ENCODE data around the gene SDHB. TPM values are rescaled to one million over a fixed set of nuclear protein-coding genes. Genes with fewer than 3 reads are reported as not detected.

SDHB gene
- total RNA-seq, 1 experiment from 2014 or later = 159 TPM

- no peak overlapping the region for H2AFZ ChIP-seq (ENCODE audit: low read depth, low read length, poor library complexity, severe bottlenecking)
- BruUV-seq (replicated peaks) = no TSS peak
- H3K36me3 ChIP-seq (ENCODE audit: control insufficient read depth in 1 of 2, insufficient read depth in 2 of 2, low read length in 2 of 2) = peaks cover 22 to 28% of the 10 kb centered on the region in 2 experiments; a peak in 3 of 4 replicates
- H3K27me3 ChIP-seq (ENCODE audit: insufficient read depth, low read length) = no peaks in the 10 kb centered on the region
- ChIA-PET CTCF (no interaction called here), POLR2A (no interaction called here), RAD21 (ENCODE audit: low non-redundant PET in 1 of 2, low total read pairs in 2 of 2, uncharacterized antibody in 2 of 2, unreplicated experiment in 2 of 2) (no interaction called here)
- peak overlapping the region; percentile 39 for H3K4me2 ChIP-seq (ENCODE audit: low read length)
- H3K27ac ChIP-seq (ENCODE audit: low read depth, low read length) = no peak overlapping the region
- H3K9me3 ChIP-seq (ENCODE audit: control insufficient read depth in 1 of 2, insufficient read depth in 1 of 2, low read depth in 1 of 2, low read length in 2 of 2) = no peaks in the 10 kb centered on the region
- peaks cover 6 to 24% of the 10 kb centered on the region in 2 experiments for H3K4me1 ChIP-seq (ENCODE audit: control insufficient read depth in 1 of 2, insufficient read depth in 2 of 2, low read length in 2 of 2)
- intact Hi-C loops (cut with micrococcal nuclease) = no loop called here
- no peak overlapping the region for H3K9ac ChIP-seq (ENCODE audit: low read length)
- H4K20me1 ChIP-seq (ENCODE audit: insufficient read depth) = no peaks in the 10 kb centered on the region
- DNase-seq (ENCODE audit: low read depth, low spot score) (no peak), ATAC-seq (no peak)
- H3K9me2 ChIP-seq (ENCODE audit: insufficient read depth) = no peaks in the 10 kb centered on the region
- no peak for TF ChIP-seq CEBPB (IDR thresholded peaks at IDR 0.05; ENCODE audit: low read depth)
- no peak for TF ChIP-seq ATF3 (IDR thresholded peaks at IDR 0.05)
- TF ChIP-seq ZFX (IDR thresholded peaks at IDR 0.05) = no peak
- TF ChIP-seq YY1 (IDR thresholded peaks at IDR 0.05; ENCODE audit: extremely low read depth, insufficient replicate concordance, low read depth, low read length) = no peak
- no peak for TF ChIP-seq SP1 (IDR thresholded peaks at IDR 0.05; ENCODE audit: low read depth)
- TF ChIP-seq, protein P1, sequence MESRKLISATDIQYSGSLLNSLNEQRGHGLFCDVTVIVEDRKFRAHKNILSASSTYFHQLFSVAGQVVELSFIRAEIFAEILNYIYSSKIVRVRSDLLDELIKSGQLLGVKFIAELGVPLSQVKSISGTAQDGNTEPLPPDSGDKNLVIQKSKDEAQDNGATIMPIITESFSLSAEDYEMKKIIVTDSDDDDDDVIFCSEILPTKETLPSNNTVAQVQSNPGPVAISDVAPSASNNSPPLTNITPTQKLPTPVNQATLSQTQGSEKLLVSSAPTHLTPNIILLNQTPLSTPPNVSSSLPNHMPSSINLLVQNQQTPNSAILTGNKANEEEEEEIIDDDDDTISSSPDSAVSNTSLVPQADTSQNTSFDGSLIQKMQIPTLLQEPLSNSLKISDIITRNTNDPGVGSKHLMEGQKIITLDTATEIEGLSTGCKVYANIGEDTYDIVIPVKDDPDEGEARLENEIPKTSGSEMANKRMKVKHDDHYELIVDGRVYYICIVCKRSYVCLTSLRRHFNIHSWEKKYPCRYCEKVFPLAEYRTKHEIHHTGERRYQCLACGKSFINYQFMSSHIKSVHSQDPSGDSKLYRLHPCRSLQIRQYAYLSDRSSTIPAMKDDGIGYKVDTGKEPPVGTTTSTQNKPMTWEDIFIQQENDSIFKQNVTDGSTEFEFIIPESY (IDR thresholded peaks at IDR 0.05; ENCODE audit: extremely low read depth, insufficient replicate concordance, low read length) = no peak
- no peak for TF ChIP-seq POLR2A (IDR thresholded peaks at IDR 0.05; ENCODE audit: borderline replicate concordance, extremely low read depth, insufficient read depth, insufficient read length)
- no peak for TF ChIP-seq SRF (IDR thresholded peaks at IDR 0.05; ENCODE audit: low read depth)
- no peak for TF ChIP-seq CTCF (IDR thresholded peaks at IDR 0.05 in 2 of 3, conservative IDR thresholded peaks at IDR 0.05 in 1 of 3; ENCODE audit: borderline replicate concordance in 1 of 3, insufficient read depth in 1 of 3, low read depth in 2 of 3, low read length in 2 of 3)
- TF ChIP-seq POLR2AphosphoS5 (IDR thresholded peaks at IDR 0.05; ENCODE audit: low read depth, low read length) = no peak
- no peak for TF ChIP-seq EGR1 (IDR thresholded peaks at IDR 0.05; ENCODE audit: low read depth)
- no peak for TF ChIP-seq CBX3 (IDR thresholded peaks at IDR 0.05; ENCODE audit: low read depth)
- TF ChIP-seq EZH2 (IDR thresholded peaks at IDR 0.05) = no peak
- no peak overlapping the region for H3K4me3 ChIP-seq (replicated peaks in 1 of 2; ENCODE audit: low read depth in 1 of 2, low read length in 2 of 2)
- no peaks in the 10 kb centered on the region for H3K79me2 ChIP-seq (ENCODE audit: insufficient read depth, low read length)
Measured at GRCh38 chr1:17016317-17016661, 37.5 kb downstream of the SDHB start.
